ES-I3 (cell line): ENCODE measurements around the gene CAMKK1.

Source experiments
- H3K36me3 ChIP-seq: 2 replicates; pipeline ENCODE4 v1.6.1; 2013; ENCODE audit warnings: mild to moderate bottlenecking, low read length, control low read depth, moderate library complexity; ENCODE audit not compliant: insufficient read depth
- H3K4me1 ChIP-seq: 2 replicates; pipeline ENCODE4 v1.6.1; 2013; ENCODE audit warnings: mild to moderate bottlenecking, control low read depth, low read length; ENCODE audit not compliant: insufficient read depth
- H3K9ac ChIP-seq: 2 replicates; pipeline ENCODE4 v1.6.1; 2013; ENCODE audit warnings: low read depth, mild to moderate bottlenecking, low read length, moderate library complexity
- H3K9me3 ChIP-seq: 2 replicates; pipeline ENCODE4 v1.6.1; 2013; ENCODE audit warnings: mild to moderate bottlenecking, low read length, moderate library complexity; ENCODE audit not compliant: control insufficient read depth, insufficient read depth

The CAMKK1 gene

DNA sequence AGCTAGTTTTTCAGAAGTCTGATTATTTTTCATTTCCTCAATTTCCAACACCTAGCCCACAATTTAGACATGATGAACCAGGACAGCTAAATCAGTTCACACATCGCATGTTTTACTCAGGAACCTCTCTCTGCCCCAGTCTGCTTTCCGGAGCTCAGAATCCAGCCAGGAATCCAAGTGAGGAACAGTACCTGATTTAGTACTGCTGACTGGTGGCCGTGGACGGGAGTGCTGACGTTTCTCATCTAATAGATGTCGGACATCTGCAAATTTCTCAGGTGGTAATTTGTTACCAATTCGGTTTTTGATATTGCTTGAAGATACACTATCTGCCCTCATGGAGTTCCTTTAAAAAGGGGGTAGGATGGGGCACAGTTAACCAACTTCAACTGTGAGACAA lies 76.9 kb downstream of the CAMKK1 start:
- no peaks in the 10 kb centered on the region for H3K4me1 ChIP-seq
- H3K9ac ChIP-seq, result no peak overlapping the region
- H3K9me3 ChIP-seq, result no peaks in the 10 kb centered on the region
- H3K36me3 ChIP-seq, result peaks cover 29% of the 10 kb centered on the region

GRCh38 chr17:3815122-3815521 lies 77.7 kb downstream of the CAMKK1 start:
- Histone ChIP-seq H3K9me3 (no peaks in the 10 kb centered on the region), H3K36me3 (peaks cover 27% of the 10 kb centered on the region), H3K4me1 (no peaks in the 10 kb centered on the region), H3K9ac (no peak overlapping the region; the same call in 1 of the 2 replicates)

DNA sequence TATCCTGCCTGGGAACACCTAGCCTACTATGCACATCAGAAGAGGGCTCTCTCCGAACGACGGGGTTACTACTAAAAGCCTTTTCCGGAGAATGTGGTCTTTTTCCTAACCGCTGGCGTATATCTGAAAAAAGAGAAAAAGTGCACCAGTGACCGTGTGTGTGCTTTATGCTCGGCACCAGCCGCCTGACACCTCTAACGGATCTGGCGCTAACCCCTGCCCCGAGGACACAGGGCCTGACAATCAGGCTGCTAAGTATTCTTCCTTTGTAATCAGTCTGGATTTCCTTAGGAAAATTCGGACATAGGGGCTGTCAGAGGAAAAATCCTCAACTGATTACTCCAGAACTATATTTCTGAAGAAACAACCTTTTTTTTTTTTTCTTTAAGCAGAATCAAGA lies 78.5 kb downstream of the CAMKK1 start:
- Histone ChIP-seq H3K9me3 (no peaks in the 10 kb centered on the region), H3K36me3 (peaks cover 27% of the 10 kb centered on the region), H3K4me1 (no peaks in the 10 kb centered on the region), H3K9ac (no peak overlapping the region)

- Histone ChIP-seq H3K4me1 (no peaks in the 10 kb centered on the region), H3K9me3 (no peaks in the 10 kb centered on the region), H3K9ac (no peak overlapping the region), H3K36me3 (peaks cover 18% of the 10 kb centered on the region)
Measured at GRCh38 chr17:3813171-3813570, 79.7 kb downstream of the CAMKK1 start.

DNA sequence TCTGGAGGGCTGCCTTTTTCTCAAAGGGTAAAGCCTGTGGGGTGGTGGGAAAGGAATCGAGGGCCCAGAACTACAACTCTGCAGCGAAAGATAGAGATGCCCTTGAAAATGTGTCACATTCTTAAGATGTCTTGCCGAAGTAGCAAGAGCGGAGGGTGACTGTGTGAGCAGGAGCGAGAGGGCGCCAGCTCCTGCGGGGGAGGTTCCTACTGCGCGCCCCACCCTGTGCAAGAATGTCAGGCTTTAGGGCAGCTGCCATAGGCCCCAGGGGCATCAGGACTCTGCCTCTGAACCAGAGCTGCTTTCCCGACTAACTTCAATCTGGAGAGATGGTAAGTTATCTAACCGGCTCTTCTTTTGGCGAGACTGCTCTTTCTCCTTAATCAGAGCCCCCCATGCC lies 80.1 kb downstream of the CAMKK1 start:
- no peaks in the 10 kb centered on the region for H3K4me1 ChIP-seq
- peaks cover 18% of the 10 kb centered on the region for H3K36me3 ChIP-seq
- H3K9me3 ChIP-seq, result no peaks in the 10 kb centered on the region
- H3K9ac ChIP-seq, result no peak overlapping the region

DNA sequence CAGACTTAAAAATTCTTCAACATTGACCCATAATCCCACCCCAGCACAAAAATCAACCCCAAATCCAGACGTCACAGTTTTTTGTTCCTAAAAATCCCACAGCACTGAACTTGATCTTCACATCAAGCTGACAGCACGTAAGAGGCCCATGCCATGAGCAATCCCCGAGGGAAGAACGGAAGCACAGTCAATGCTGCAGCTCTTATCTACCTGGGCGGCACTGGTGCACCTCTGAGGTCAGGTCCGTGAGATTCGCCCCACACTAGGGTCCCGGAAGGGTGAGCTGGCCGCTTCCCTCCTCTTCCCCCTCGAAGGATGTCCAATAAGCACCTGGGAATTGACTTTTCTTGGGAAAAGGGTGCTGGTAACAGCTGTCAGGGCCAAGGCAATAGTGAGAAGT lies 80.6 kb downstream of the CAMKK1 start:
- peaks cover 22% of the 10 kb centered on the region for H3K36me3 ChIP-seq
- H3K4me1 ChIP-seq, result no peaks in the 10 kb centered on the region

More for the DNA sequence above, 80.6 kb downstream of the CAMKK1 start:
- Histone ChIP-seq H3K9ac (no peak overlapping the region), H3K9me3 (no peaks in the 10 kb centered on the region)
